Colonic mucosa (tissue), 4 donors: ENCODE measurements around the gene POR. TPM values are rescaled to one million over a fixed set of nuclear protein-coding genes. Genes with fewer than 3 reads are reported as not detected.

Source experiments
- DNase-seq: peaks from one replicate; pipeline ENCODE4 v3.0.0-alpha.2; 2020
- H3K27ac ChIP-seq: fragments of 200-600 bp; one replicate; pipeline ENCODE4 v1.8.0; 2021
- H3K27me3 ChIP-seq: fragments of 200-600 bp; one replicate; pipeline ENCODE4 v1.8.0; 2021
- H3K36me3 ChIP-seq: fragments of 200-600 bp; one replicate; pipeline ENCODE4 v1.8.0; 2021
- H3K4me1 ChIP-seq: fragments of 200-600 bp; one replicate; pipeline ENCODE4 v1.8.0; 2021; ENCODE audit warnings: mild to moderate bottlenecking
- H3K4me3 ChIP-seq: fragments of 200-600 bp; one replicate; pipeline ENCODE4 v1.8.0; 2021
- H3K9ac ChIP-seq, 2 donors: one replicate each; pipeline ENCODE4 v1.7.0; 2013; ENCODE audit warnings: control low read depth in 2 of 2, low read depth in 2 of 2, low read length in 2 of 2
- H3K9me3 ChIP-seq: fragments of 200-600 bp; one replicate; pipeline ENCODE4 v1.8.0; 2021
- intact Hi-C: fragments of 100-400 bp; cut with DNase I; formaldehyde crosslinking; loops from one replicate; pipeline ENCODE4 v1.14.1; 2022
- total RNA-seq, 2 donors: library from RNA; stranded (reverse); fragmentation: NEBNext Ultra II Directional in 1 of 2; extraction: Animal tissue kit (Norgen Biotek cat#: 25700) in 1 of 2; gene quantifications; one replicate each; pipeline ENCODE4 v1.2.1, GENCODE V29; 2021
- TF ChIP-seq, protein P1 (sequence below): fragments of 200-600 bp; IDR thresholded peaks from one replicate; pipeline ENCODE4 v1.8.0; 2022; ENCODE audit warnings: antibody characterized with exemption, mild to moderate bottlenecking
- donor health status: healthy.
- donor health status: DM: no; HTN: no; CAD: no.
- donor health status: DM: no; HTN: no; CAD: no.

The POR gene
- total RNA-seq, 2 donors from 2014 or later = 126 to 169 TPM

DNA sequence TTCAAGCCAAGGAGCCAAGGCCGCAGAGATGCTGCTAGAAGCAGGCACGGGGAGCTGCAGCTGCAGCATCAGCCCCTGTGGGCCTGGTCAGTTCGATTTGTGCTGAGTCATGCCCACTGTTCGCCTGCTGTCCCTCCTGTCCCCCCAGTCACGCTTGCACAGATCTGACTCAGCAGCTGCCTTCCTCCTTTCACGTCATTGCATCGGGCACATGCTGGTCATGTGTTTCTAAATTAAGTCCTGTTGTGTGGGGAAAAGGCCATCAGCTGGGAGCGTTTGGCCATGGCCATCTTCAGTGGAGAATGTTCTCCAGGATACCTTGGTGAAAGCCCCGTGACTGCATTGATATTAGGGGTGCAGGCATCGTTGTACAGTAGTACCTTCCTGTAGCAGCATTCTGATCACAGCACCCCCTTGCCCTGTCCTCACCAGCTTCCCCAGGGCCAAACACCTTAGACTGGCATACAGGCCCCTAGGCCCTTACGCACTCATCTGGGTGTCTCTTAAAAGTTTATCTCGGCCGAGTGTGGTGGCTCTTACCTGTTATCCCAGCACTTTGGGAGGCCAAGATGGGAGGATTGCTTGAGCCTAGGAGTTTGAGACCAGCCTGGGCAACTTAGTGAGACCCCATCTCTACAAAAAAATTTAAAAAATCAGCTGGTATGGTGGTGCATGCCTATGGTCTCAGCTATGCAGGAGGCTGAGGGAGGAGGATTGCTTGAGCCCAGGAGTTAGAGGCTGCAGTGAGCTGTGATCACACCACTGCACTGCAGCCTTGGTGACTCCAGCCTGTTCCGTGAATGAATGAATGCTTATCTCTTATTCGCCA is 23.2 kb downstream of the POR start:
- Histone ChIP-seq H3K4me1 (no peaks in the 10 kb centered on the region), H3K27ac (no peak overlapping the region), H3K36me3 (no peaks in the 10 kb centered on the region), H3K27me3 (no peaks in the 10 kb centered on the region), H3K9ac (no peak overlapping the region), H3K4me3 (no peak overlapping the region), H3K9me3 (no peaks in the 10 kb centered on the region)
- peak; percentile 32 for DNase-seq
- intact Hi-C loops = no loop called here
- TF ChIP-seq, protein P1, sequence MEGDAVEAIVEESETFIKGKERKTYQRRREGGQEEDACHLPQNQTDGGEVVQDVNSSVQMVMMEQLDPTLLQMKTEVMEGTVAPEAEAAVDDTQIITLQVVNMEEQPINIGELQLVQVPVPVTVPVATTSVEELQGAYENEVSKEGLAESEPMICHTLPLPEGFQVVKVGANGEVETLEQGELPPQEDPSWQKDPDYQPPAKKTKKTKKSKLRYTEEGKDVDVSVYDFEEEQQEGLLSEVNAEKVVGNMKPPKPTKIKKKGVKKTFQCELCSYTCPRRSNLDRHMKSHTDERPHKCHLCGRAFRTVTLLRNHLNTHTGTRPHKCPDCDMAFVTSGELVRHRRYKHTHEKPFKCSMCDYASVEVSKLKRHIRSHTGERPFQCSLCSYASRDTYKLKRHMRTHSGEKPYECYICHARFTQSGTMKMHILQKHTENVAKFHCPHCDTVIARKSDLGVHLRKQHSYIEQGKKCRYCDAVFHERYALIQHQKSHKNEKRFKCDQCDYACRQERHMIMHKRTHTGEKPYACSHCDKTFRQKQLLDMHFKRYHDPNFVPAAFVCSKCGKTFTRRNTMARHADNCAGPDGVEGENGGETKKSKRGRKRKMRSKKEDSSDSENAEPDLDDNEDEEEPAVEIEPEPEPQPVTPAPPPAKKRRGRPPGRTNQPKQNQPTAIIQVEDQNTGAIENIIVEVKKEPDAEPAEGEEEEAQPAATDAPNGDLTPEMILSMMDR = no peak

DNA sequence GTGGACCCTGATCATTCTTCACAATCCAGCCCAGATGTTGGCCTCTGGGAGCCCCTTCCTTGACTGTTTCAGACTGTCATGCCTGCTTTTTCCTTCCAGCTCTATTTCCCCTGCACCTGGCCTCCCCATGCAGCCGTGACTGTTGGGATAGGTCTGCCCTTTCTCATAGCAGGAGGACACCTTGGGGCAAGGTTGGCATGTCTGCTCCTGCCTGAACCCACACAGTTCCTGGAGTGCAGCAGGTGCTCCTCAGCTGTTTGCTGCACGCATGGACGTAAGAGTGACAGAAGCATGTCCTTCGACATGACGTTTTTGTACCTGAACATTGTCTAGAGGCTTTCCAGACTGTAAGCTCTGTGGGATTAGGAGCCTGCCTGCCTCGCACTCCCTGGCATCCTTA is 24.0 kb downstream of the POR start:
- Histone ChIP-seq H3K9ac (no peak overlapping the region), H3K27me3 (no peaks in the 10 kb centered on the region), H3K4me3 (no peak overlapping the region), H3K27ac (no peak overlapping the region), H3K4me1 (no peaks in the 10 kb centered on the region), H3K36me3 (no peaks in the 10 kb centered on the region), H3K9me3 (no peaks in the 10 kb centered on the region)
- intact Hi-C loops = no loop called here
- TF ChIP-seq, protein P1 = no peak
- no peak for DNase-seq

- intact Hi-C loops = no loop called here
- Histone ChIP-seq H3K4me3 (no peak overlapping the region), H3K9me3 (no peaks in the 10 kb centered on the region), H3K4me1 (no peaks in the 10 kb centered on the region), H3K9ac (no peak overlapping the region), H3K36me3 (no peaks in the 10 kb centered on the region), H3K27me3 (no peaks in the 10 kb centered on the region), H3K27ac (no peak overlapping the region)
- TF ChIP-seq, protein P1 = no peak
- peak; percentile 46 for DNase-seq
Observed at GRCh38 chr7:75943864-75944263, 28.9 kb downstream of the POR start.

- Histone ChIP-seq H3K4me3 (no peak overlapping the region), H3K36me3 (no peaks in the 10 kb centered on the region), H3K9me3 (no peaks in the 10 kb centered on the region), H3K27me3 (no peaks in the 10 kb centered on the region), H3K9ac (no peak overlapping the region), H3K4me1 (no peaks in the 10 kb centered on the region), H3K27ac (no peak overlapping the region)
- intact Hi-C loops = no loop called here
- DNase-seq = no peak
- TF ChIP-seq, protein P1 = no peak
Observed at GRCh38 chr7:75944507-75944906, 29.6 kb downstream of the POR start.

DNA sequence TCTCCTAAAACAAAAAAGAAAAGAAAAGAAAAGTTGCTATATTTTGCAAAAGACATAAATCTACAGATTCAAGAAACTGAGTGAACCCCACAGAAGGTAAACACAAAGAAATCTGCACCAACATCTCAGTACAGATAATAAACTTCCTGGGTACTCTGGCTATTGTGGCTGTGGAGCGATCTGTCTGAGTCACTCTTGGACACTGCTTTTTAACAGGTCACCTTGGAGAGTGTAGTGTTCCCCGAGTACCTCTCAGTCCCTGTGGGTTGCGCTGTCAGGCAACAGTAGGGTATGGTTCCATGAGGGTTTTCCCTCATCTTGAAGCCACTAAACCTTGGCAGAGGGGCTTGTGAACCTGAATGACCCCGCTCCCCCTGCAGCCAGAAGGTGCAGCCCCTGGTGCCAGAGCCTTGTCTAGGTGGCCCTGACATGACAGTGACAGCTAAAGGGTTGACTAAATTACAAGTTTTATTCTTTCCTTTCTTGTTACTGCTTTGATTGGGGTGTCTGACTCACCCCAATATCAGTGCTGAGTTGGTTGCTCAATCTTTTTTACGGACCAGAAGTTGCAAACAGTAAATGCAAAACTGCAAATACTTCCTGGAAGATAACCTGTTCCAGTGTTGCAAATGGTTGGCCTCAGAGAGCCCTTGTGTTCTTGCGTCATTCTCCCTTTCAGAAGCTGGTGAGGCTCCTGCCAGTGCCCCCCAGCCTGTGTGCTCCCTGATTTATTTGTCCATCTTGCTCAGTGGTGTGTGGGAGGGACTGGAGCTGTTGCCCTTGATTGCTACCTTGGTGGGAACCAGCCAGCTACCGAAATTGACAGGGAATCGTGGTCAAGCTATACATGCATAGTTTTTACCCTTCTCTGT is 30.6 kb downstream of the POR start:
- H3K9me3 ChIP-seq = no peaks in the 10 kb centered on the region

More for the DNA sequence above, 30.6 kb downstream of the POR start:
- TF ChIP-seq, protein P1 = no peak
- Histone ChIP-seq H3K36me3 (no peaks in the 10 kb centered on the region), H3K4me1 (no peaks in the 10 kb centered on the region), H3K9ac (no peak overlapping the region), H3K4me3 (no peak overlapping the region), H3K27me3 (no peaks in the 10 kb centered on the region), H3K27ac (no peak overlapping the region)
- intact Hi-C loops = no loop called here
- DNase-seq = no peak
